ENCODE results near the gene ALKBH8. TPM values are rescaled to one million over a fixed set of nuclear protein-coding genes. Genes with fewer than 3 reads are reported as not detected.
"Not testable (repeated sequence)": the region's sequence is repeated elsewhere in the genome, so short reads cannot be mapped to it uniquely, and the experiment has no call there.

The ALKBH8 gene
- total and polyA plus RNA-seq, 7 donors, result 1.2 to 11.1 (median 5.8) TPM

- TF ChIP-seq, protein P1, sequence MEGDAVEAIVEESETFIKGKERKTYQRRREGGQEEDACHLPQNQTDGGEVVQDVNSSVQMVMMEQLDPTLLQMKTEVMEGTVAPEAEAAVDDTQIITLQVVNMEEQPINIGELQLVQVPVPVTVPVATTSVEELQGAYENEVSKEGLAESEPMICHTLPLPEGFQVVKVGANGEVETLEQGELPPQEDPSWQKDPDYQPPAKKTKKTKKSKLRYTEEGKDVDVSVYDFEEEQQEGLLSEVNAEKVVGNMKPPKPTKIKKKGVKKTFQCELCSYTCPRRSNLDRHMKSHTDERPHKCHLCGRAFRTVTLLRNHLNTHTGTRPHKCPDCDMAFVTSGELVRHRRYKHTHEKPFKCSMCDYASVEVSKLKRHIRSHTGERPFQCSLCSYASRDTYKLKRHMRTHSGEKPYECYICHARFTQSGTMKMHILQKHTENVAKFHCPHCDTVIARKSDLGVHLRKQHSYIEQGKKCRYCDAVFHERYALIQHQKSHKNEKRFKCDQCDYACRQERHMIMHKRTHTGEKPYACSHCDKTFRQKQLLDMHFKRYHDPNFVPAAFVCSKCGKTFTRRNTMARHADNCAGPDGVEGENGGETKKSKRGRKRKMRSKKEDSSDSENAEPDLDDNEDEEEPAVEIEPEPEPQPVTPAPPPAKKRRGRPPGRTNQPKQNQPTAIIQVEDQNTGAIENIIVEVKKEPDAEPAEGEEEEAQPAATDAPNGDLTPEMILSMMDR (IDR thresholded peaks at IDR 0.05), result no peak
- TF ChIP-seq EP300 (IDR thresholded peaks at IDR 0.05) (no peak), POLR2AphosphoS5 (IDR thresholded peaks at IDR 0.05) (no peak), POLR2A (IDR thresholded peaks at IDR 0.05) (no peak)
- WGBS, 2 donors, result 87 to 90% methylated on average over 3 of the region's 3 CpGs
- H3K36me3 ChIP-seq, result peaks cover 0 to 21% (median 5%) of the 10 kb centered on the region in 4 donors
Measured at GRCh38 chr11:107538821-107539220, 26.7 kb downstream of the ALKBH8 start.

GRCh38 chr11:107538239-107538638 lies 27.3 kb downstream of the ALKBH8 start:
- H3K27ac ChIP-seq, result no peak overlapping the region
- H3K36me3 ChIP-seq, result peaks cover 0 to 21% (median 5%) of the 10 kb centered on the region in 4 donors
- intact Hi-C loops (cut with DNase I), result no loop called here
- no peaks in the 10 kb centered on the region for H3K9me3 ChIP-seq
- H3K4me1 ChIP-seq, result no peaks in the 10 kb centered on the region
- no peak for TF ChIP-seq POLR2AphosphoS5 (IDR thresholded peaks at IDR 0.05)
- no peak for TF ChIP-seq EP300 (IDR thresholded peaks at IDR 0.05)
- TF ChIP-seq, protein P1 (IDR thresholded peaks at IDR 0.05), result no peak
- no peak for TF ChIP-seq POLR2A (IDR thresholded peaks at IDR 0.05)
- H3K4me3 ChIP-seq, result no peak overlapping the region
- DNase-seq, result no peak
- H3K27me3 ChIP-seq, result no peaks in the 10 kb centered on the region

More at GRCh38 chr11:107538821-107539220, 26.7 kb downstream of the ALKBH8 start:
- DNase-seq, result no peak
- H3K4me1 ChIP-seq, result no peaks in the 10 kb centered on the region
- H3K27ac ChIP-seq, result no peak overlapping the region
- no peaks in the 10 kb centered on the region for H3K9me3 ChIP-seq
- intact Hi-C loops (cut with DNase I), result no loop called here
- no peak overlapping the region for H3K4me3 ChIP-seq
- no peaks in the 10 kb centered on the region for H3K27me3 ChIP-seq

GRCh38 chr11:107537155-107537554 lies 28.4 kb downstream of the ALKBH8 start:
- intact Hi-C loops (cut with DNase I); DNase-seq: not testable (repeated sequence)

GRCh38 chr11:107526197-107526596 lies 39.3 kb downstream of the ALKBH8 start:
- Histone ChIP-seq H3K27me3 (no peaks in the 10 kb centered on the region), H3K27ac (no peak overlapping the region), H3K9me3 (no peaks in the 10 kb centered on the region), H3K4me3 (no peak overlapping the region), H3K4me1 (no peaks in the 10 kb centered on the region), H3K36me3 (peaks cover 0 to 25% (median under 1%) of the 10 kb centered on the region in 4 donors)
- intact Hi-C loops (cut with DNase I), result no loop called here
- TF ChIP-seq POLR2AphosphoS5 (IDR thresholded peaks at IDR 0.05) (no peak), POLR2A (IDR thresholded peaks at IDR 0.05) (no peak), EP300 (IDR thresholded peaks at IDR 0.05) (no peak)
- TF ChIP-seq, protein P1 (IDR thresholded peaks at IDR 0.05), result no peak
- 98% methylated on average over 3 of the region's 3 CpGs for whole genome bisulfite sequencing, 2 donors
- DNase-seq, result no peak

More at GRCh38 chr11:107537155-107537554, 28.4 kb downstream of the ALKBH8 start:
- peaks cover 0 to 25% (median 5%) of the 10 kb centered on the region in 4 donors for H3K36me3 ChIP-seq
- H3K4me3 ChIP-seq, H3K4me1 ChIP-seq, H3K27me3 ChIP-seq, H3K9me3 ChIP-seq, H3K27ac ChIP-seq: not testable (repeated sequence)

GRCh38 chr11:107508858-107509244 lies 56.7 kb downstream of the ALKBH8 start:
- DNase-seq, result no peak
- Histone ChIP-seq H3K27me3 (no peaks in the 10 kb centered on the region), H3K4me3 (no peak overlapping the region), H3K9me3 (no peaks in the 10 kb centered on the region), H3K27ac (no peak overlapping the region), H3K4me1 (peaks cover 0 to 22% (median 16%) of the 10 kb centered on the region in 4 donors), H3K36me3 (peaks cover 0 to 11% (median 5%) of the 10 kb centered on the region in 4 donors)
- 96% methylated on average over 2 of the region's 2 CpGs for WGBS, 2 donors
- intact Hi-C loops (cut with DNase I), result no loop called here
- TF ChIP-seq POLR2AphosphoS5 (IDR thresholded peaks at IDR 0.05) (no peak), POLR2A (IDR thresholded peaks at IDR 0.05) (no peak), EP300 (IDR thresholded peaks at IDR 0.05) (no peak)
- TF ChIP-seq, protein P1 (IDR thresholded peaks at IDR 0.05), result no peak

Measured in sigmoid colon (tissue), 7 donors.